BE2C (cell line): ENCODE data around the gene TYMP.
A peak's percentile ranks its signal among the peaks of the same experiment; 100 is the strongest.

ENCODE experiments used
- DNase-seq: peaks from one replicate; pipeline ENCODE4 v3.0.0-alpha.2; 2020
- H3K27me3 ChIP-seq: fragments of 250-450 bp; sonication (Bioruptor Pico); 2 replicates; pipeline ENCODE4 v1.5.1; 2020; ENCODE audit warnings: mild to moderate bottlenecking
- H3K36me3 ChIP-seq: fragments of 250-450 bp; sonication (Bioruptor Pico); 2 replicates; pipeline ENCODE4 v1.5.1; 2020; ENCODE audit warnings: mild to moderate bottlenecking
- H3K4me1 ChIP-seq: fragments of 250-450 bp; sonication (Bioruptor Pico); 2 replicates; pipeline ENCODE4 v1.5.1; 2020
- H3K4me3 ChIP-seq: 2 replicates; pipeline ENCODE4 v1.5.1; 2011; ENCODE audit warnings: low read depth, low read length
- H3K9me3 ChIP-seq: fragments of 250-450 bp; sonication (Bioruptor Pico); 2 replicates; pipeline ENCODE4 v1.5.1; 2020
- TF ChIP-seq, protein P1 (sequence below): IDR thresholded peaks from 2 replicates; pipeline ENCODE4 v1.5.1; 2012; ENCODE audit warnings: mild to moderate bottlenecking, low read depth, low read length

Gene TYMP

DNA sequence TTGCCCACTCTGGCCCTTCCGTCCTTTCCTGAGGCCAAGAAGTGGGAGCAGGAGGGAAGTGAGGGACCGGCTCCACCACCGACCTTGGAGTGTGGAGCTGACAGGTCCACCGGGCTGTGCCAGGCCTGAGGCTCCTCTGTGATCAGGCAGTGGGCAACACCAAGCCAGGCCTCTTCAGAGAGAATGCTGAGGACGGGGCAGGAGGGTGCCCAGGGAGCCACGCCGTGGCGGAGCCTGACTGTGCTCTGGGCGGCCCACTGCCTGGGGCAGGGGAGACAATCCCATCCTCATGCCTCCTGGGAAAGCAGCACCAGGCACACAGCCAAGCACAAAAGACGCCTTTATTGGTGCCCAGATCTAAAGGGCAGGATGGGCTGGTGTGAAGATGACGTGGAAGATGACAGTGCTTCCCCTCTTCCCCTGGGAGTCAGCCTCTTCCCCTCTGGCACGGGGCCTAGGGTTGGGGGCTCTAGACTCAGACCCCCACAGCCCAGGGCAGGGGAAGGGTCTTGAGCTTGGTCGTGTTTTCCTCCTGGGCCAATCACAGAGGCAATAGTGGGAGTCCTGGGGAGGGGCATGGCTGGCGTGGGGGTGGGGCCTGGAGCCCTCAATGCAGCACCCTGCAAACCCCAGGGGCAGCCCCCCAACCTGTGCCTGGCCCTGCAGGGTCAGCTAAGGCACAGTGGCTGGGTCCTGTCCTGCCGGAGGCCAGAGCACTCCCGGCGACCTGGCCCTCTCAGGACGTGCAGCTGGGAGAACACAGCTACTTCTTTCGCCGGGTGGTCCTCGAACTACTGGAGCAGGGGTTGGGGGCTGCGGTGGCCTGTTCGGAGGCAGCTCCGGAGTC, 27.0 kb downstream of the TYMP start:
- Histone ChIP-seq H3K4me1 (no peaks in the 10 kb centered on the region), H3K9me3 (no peaks in the 10 kb centered on the region), H3K4me3 (no peak overlapping the region), H3K27me3 (no peaks in the 10 kb centered on the region), H3K36me3 (peaks cover 26% of the 10 kb centered on the region)
- DNase-seq: peak; percentile 50
- TF ChIP-seq, protein P1, sequence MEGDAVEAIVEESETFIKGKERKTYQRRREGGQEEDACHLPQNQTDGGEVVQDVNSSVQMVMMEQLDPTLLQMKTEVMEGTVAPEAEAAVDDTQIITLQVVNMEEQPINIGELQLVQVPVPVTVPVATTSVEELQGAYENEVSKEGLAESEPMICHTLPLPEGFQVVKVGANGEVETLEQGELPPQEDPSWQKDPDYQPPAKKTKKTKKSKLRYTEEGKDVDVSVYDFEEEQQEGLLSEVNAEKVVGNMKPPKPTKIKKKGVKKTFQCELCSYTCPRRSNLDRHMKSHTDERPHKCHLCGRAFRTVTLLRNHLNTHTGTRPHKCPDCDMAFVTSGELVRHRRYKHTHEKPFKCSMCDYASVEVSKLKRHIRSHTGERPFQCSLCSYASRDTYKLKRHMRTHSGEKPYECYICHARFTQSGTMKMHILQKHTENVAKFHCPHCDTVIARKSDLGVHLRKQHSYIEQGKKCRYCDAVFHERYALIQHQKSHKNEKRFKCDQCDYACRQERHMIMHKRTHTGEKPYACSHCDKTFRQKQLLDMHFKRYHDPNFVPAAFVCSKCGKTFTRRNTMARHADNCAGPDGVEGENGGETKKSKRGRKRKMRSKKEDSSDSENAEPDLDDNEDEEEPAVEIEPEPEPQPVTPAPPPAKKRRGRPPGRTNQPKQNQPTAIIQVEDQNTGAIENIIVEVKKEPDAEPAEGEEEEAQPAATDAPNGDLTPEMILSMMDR: no peak

DNA sequence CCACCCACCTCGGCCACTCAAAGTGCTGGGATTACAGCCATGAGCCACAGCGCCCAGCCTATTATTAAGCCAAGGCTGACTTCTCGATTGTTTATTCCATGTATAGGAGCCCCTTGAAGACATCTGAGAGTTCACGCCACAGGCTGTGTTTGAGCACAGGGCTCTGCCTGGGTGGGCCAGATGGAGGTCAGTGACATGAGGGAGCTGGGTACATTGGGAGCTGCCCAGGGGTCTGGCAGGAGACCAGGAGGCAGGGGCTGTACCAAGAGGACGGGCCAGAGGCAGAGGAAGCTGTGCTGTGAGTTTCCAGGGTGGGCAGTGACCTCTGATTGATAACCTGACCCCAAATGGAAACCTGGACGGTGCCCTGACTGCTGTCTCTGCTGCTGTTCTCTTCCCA, 27.7 kb downstream of the TYMP start:
- Histone ChIP-seq H3K9me3 (no peaks in the 10 kb centered on the region), H3K4me1 (no peaks in the 10 kb centered on the region), H3K27me3 (no peaks in the 10 kb centered on the region), H3K4me3 (no peak overlapping the region), H3K36me3 (peaks cover 23% of the 10 kb centered on the region)
- TF ChIP-seq, protein P1: no peak
- DNase-seq: no peak

DNA sequence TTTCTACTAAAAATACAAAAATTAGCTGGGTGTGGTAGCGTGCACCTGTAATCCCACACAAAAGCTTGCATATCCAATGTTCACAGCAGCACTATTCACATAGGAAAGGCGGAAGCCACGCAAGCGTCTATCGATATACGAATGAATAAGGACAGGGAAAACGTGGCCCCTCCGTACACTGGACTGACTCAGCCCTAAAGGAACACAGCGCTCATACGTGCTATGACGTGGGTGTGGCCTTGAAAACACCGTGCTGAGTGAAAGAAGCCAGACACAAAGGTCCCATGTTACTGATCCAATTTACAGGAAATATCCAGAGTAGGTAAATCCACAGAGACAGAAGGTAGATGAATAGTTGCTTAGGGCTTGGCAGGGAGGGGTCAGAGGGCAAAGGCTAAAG, 29.4 kb downstream of the TYMP start:
- no peaks in the 10 kb centered on the region for H3K4me1 ChIP-seq
- no peak overlapping the region for H3K4me3 ChIP-seq
- no peaks in the 10 kb centered on the region for H3K9me3 ChIP-seq
- peaks cover 14% of the 10 kb centered on the region for H3K36me3 ChIP-seq
- H3K27me3 ChIP-seq: no peaks in the 10 kb centered on the region
- TF ChIP-seq, protein P1: no peak
- no peak for DNase-seq

DNA sequence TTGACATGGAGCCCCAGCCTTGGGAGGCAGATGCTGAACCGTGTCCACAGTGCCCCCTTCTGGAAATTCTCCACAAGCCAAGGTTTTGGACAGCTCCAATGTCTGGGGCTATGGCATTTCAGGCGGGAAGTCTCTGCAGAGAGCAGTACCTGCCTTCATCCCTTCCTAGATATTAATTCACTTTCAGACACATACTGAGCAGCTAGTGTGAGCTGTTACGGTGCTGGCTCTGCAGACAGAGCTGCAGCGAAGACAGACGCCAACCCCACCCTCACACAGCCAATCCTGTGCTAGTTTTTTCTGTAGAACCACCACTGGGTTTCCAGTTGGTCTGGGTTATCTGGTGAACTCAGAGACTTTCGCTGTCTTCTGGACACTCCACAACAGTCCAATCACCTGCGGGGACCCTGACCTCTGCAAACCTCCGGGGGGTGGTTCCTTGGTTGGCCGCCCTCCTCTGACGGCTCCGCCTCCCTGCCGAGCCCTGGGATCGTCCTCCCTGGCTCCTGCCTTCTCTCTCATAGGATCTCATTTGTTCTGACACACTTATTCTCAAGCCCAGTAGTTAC, 31.4 kb downstream of the TYMP start:
- H3K36me3 ChIP-seq: peaks cover 4% of the 10 kb centered on the region
- peak; percentile 83 for DNase-seq
- peak overlapping the region; percentile 2; the same call in 1 of the 2 replicates for H3K4me3 ChIP-seq
- H3K4me1 ChIP-seq: no peaks in the 10 kb centered on the region
- TF ChIP-seq, protein P1: peak; percentile 87
- H3K27me3 ChIP-seq: no peaks in the 10 kb centered on the region
- H3K9me3 ChIP-seq: no peaks in the 10 kb centered on the region

DNA sequence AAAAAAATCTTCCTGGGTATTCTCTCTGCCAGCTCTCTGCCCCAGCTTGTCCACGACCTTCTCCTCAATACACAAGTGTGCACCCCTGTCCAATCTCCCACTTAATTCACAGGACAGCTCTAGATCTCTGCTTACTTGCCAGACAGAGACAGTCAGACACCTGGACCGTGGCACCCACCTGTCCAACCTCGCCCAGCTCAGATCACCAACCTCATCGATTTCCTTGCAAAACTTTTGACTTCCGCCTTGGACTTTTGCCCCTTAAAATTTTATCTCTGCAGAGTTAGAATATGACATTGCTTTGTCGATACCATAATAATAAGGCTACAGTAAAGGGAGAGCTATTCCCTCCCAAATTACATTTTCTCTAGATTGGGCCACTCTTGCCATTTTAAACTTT, 32.7 kb downstream of the TYMP start:
- no peaks in the 10 kb centered on the region for H3K4me1 ChIP-seq
- no peaks in the 10 kb centered on the region for H3K9me3 ChIP-seq
- H3K36me3 ChIP-seq: no peaks in the 10 kb centered on the region; the same call in 1 of the 2 replicates
- no peak overlapping the region for H3K4me3 ChIP-seq
- TF ChIP-seq, protein P1: no peak
- DNase-seq: no peak
- H3K27me3 ChIP-seq: no peaks in the 10 kb centered on the region
